Measurements from ENCODE around the gene KRTAP24-1. TPM values are rescaled to one million over a fixed set of nuclear protein-coding genes. Genes with fewer than 3 reads are reported as not detected.

The KRTAP24-1 gene
- total RNA-seq (ENCODE audit: unreplicated experiment): not detected
- long read RNA-seq: 0 reads

- H3K36me3 Mint-ChIP-seq (ENCODE audit: low read depth, unreplicated experiment): no peaks in the 10 kb centered on the region
Observed at GRCh38 chr21:30282850-30283249, at the start of gene KRTAP24-1. TSS of gene KRTAP24-1 (minus strand) at chr21:30282950. CDS start at chr21:30282932, 18 bp downstream.

GRCh38 chr21:30329203-30329875, 46.6 kb upstream of the KRTAP24-1 start:
- Mint-ChIP-seq H3K27me3 (ENCODE audit: unreplicated experiment) (no peaks in the 10 kb centered on the region), H3K27ac (ENCODE audit: unreplicated experiment) (no peak overlapping the region), H3K4me3 (ENCODE audit: unreplicated experiment) (no peak overlapping the region), H3K4me1 (ENCODE audit: unreplicated experiment) (no peaks in the 10 kb centered on the region), H3K9me3 (ENCODE audit: unreplicated experiment) (no peaks in the 10 kb centered on the region), H3K36me3 (ENCODE audit: low read depth, unreplicated experiment) (no peaks in the 10 kb centered on the region)
- no peak for TF ChIP-seq CTCF (IDR thresholded peaks at IDR 0.05; ENCODE audit: unreplicated experiment)
- no peak for DNase-seq (ENCODE audit: low spot score)

More at GRCh38 chr21:30282850-30283249, at the start of gene KRTAP24-1:
- TF ChIP-seq CTCF (IDR thresholded peaks at IDR 0.05; ENCODE audit: unreplicated experiment): no peak
- Mint-ChIP-seq H3K4me1 (ENCODE audit: unreplicated experiment) (peaks cover 5% of the 10 kb centered on the region), H3K9me3 (ENCODE audit: unreplicated experiment) (no peaks in the 10 kb centered on the region), H3K27ac (ENCODE audit: unreplicated experiment) (no peak within 1 kb of the TSS), H3K4me3 (ENCODE audit: unreplicated experiment) (no peak within 1 kb of the TSS), H3K27me3 (ENCODE audit: unreplicated experiment) (no peaks in the 10 kb centered on the region)
- no peak for DNase-seq (ENCODE audit: low spot score)

- Mint-ChIP-seq H3K36me3 (ENCODE audit: low read depth, unreplicated experiment) (no peaks in the 10 kb centered on the region), H3K27me3 (ENCODE audit: unreplicated experiment) (no peaks in the 10 kb centered on the region)
Observed at GRCh38 chr21:30326390-30326789, 43.6 kb upstream of the KRTAP24-1 start.

GRCh38 chr21:30320215-30320614, 37.5 kb upstream of the KRTAP24-1 start, which contains the start of gene KRTAP26-1:
TSS of gene KRTAP26-1 (minus strand) at chr21:30320315. CDS start at chr21:30320035, 280 bp downstream.
- Mint-ChIP-seq H3K9me3 (ENCODE audit: unreplicated experiment) (no peaks in the 10 kb centered on the region), H3K4me1 (ENCODE audit: unreplicated experiment) (peaks cover 7% of the 10 kb centered on the region), H3K4me3 (ENCODE audit: unreplicated experiment) (no peak within 1 kb of the TSS), H3K27ac (ENCODE audit: unreplicated experiment) (no peak within 1 kb of the TSS), H3K36me3 (ENCODE audit: low read depth, unreplicated experiment) (no peaks in the 10 kb centered on the region), H3K27me3 (ENCODE audit: unreplicated experiment) (no peaks in the 10 kb centered on the region)
- no peak for TF ChIP-seq CTCF (IDR thresholded peaks at IDR 0.05; ENCODE audit: unreplicated experiment)
- DNase-seq (ENCODE audit: low spot score): no peak

More at GRCh38 chr21:30326390-30326789, 43.6 kb upstream of the KRTAP24-1 start:
- TF ChIP-seq CTCF (IDR thresholded peaks at IDR 0.05; ENCODE audit: unreplicated experiment): no peak
- Mint-ChIP-seq H3K4me1 (ENCODE audit: unreplicated experiment) (no peaks in the 10 kb centered on the region), H3K27ac (ENCODE audit: unreplicated experiment) (no peak overlapping the region), H3K4me3 (ENCODE audit: unreplicated experiment) (no peak overlapping the region), H3K9me3 (ENCODE audit: unreplicated experiment) (no peaks in the 10 kb centered on the region)
- no peak for DNase-seq (ENCODE audit: low spot score)

GRCh38 chr21:30315701-30316100, 33.0 kb upstream of the KRTAP24-1 start:
- Mint-ChIP-seq H3K4me3 (ENCODE audit: unreplicated experiment) (no peak overlapping the region), H3K36me3 (ENCODE audit: low read depth, unreplicated experiment) (no peaks in the 10 kb centered on the region), H3K9me3 (ENCODE audit: unreplicated experiment) (no peaks in the 10 kb centered on the region), H3K27ac (ENCODE audit: unreplicated experiment) (no peak overlapping the region), H3K4me1 (ENCODE audit: unreplicated experiment) (peaks cover 7% of the 10 kb centered on the region), H3K27me3 (ENCODE audit: unreplicated experiment) (no peaks in the 10 kb centered on the region)
- no peak for TF ChIP-seq CTCF (IDR thresholded peaks at IDR 0.05; ENCODE audit: unreplicated experiment)
- no peak for DNase-seq (ENCODE audit: low spot score)

All from endothelial cell (in vitro differentiated cells).